ENCODE measurements around the gene CGNL1.

DNA sequence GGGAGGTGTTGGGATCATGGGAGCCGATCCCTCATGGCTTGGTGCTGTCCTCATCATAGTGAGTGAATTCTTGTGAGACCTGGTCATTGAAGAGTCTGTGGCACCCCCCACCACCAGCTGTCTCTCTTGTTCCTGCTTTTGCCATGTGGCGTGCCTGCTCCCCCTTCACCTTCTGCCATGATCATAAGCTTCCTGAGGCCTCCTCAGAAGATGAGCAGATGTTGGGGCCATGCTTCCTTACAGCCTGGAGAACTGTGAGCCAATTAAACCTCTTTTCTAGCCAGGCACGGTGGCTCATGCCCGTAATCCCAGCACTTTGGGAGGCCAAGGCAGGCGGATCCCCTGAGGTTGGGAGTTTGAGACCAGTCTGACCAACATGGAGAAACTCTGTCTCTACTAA lies 37.0 kb upstream of the CGNL1 start:
- TF ChIP-seq POLR2A (IDR thresholded peaks at IDR 0.05) (no peak), EP300 (IDR thresholded peaks at IDR 0.05) (no peak), POLR2AphosphoS5 (IDR thresholded peaks at IDR 0.05) (no peak)
- TF ChIP-seq, protein P1, sequence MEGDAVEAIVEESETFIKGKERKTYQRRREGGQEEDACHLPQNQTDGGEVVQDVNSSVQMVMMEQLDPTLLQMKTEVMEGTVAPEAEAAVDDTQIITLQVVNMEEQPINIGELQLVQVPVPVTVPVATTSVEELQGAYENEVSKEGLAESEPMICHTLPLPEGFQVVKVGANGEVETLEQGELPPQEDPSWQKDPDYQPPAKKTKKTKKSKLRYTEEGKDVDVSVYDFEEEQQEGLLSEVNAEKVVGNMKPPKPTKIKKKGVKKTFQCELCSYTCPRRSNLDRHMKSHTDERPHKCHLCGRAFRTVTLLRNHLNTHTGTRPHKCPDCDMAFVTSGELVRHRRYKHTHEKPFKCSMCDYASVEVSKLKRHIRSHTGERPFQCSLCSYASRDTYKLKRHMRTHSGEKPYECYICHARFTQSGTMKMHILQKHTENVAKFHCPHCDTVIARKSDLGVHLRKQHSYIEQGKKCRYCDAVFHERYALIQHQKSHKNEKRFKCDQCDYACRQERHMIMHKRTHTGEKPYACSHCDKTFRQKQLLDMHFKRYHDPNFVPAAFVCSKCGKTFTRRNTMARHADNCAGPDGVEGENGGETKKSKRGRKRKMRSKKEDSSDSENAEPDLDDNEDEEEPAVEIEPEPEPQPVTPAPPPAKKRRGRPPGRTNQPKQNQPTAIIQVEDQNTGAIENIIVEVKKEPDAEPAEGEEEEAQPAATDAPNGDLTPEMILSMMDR (IDR thresholded peaks at IDR 0.05) = no peak
